Right lobe of liver (tissue), 6 donors: ENCODE results near the gene HOXB6. TPM values are rescaled to one million over a fixed set of nuclear protein-coding genes. Genes with fewer than 3 reads are reported as not detected.

ENCODE experiments used
- ATAC-seq, 4 donors: fragments of 200-7000 bp; cut with Tn5 transposase; one replicate each; pipeline ENCODE4 v1.9.1; 2020; ENCODE audit warnings: mild to moderate bottlenecking in 4 of 4, moderate library complexity in 4 of 4
- DNase-seq, 3 donors: peaks; one replicate each; pipeline ENCODE4 v3.0.0-alpha.2; 2020
- H3K27ac ChIP-seq, 3 donors: fragments of 200-600 bp; one replicate each; pipeline ENCODE4 v1.8.0; 2022
- H3K27me3 ChIP-seq, 2 donors: fragments of 200-600 bp; one replicate each; pipeline ENCODE4 v1.8.0; 2022
- H3K36me3 ChIP-seq, 4 donors: fragments of 200-600 bp; sonication (generic) in 1 of 4; one replicate each; pipeline versions ENCODE4 v1.5.1 to v1.8.0; 2017 to 2022; ENCODE audit warnings: control low read depth in 1 of 4
- H3K4me1 ChIP-seq, 4 donors: fragments of 200-600 bp; sonication (generic) in 1 of 4; one replicate each; pipeline versions ENCODE4 v1.5.1 to v1.8.0; 2017 to 2022; ENCODE audit warnings: control low read depth in 1 of 4
- H3K4me3 ChIP-seq, 3 donors: fragments of 200-600 bp; one replicate each; pipeline ENCODE4 v1.8.0; 2022
- H3K9me3 ChIP-seq, 4 donors: fragments of 200-600 bp; sonication (generic) in 1 of 4; one replicate each; pipeline versions ENCODE4 v1.5.1 to v1.8.0; 2017 to 2022; ENCODE audit warnings: control low read depth in 1 of 4
- POLR2A ChIP-seq: fragments of 450-650 bp; IDR thresholded peaks from one replicate; pipeline ENCODE4 v1.6.1; 2017; ENCODE audit warnings: antibody characterized with exemption, mild to moderate bottlenecking
- WGBS: methylation state at CpG from one replicate; pipeline ENCODE4 v1.1.6; 2018; ENCODE audit warnings: low coverage, low lambda C conversion rate; ENCODE audit not compliant: insufficient coverage; ENCODE audit errors: missing lambda C conversion rate; 5-methylcytosine and 5-hydroxymethylcytosine counted together
- intact Hi-C, 2 donors: fragments of 100-400 bp; cut with DNase I; formaldehyde crosslinking; loops; one replicate each; pipeline versions ENCODE4 v1.11.2 to v1.14.1; 2022
- microRNA counts: library from miRNA; unstranded; fragments of <30 nt; microRNA quantifications from one replicate; lab custom pipeline; 2016
- microRNA-seq, 2 donors: library from miRNA; unstranded; fragments of <30 nt; microRNA quantifications; one replicate each; pipeline ENCODE4, GENCODE V29; 2019 to 2020
- small RNA-seq, 2 experiments: library from RNA; depleted of rRNA; stranded (forward); fragments of <200 nt; gene quantifications; one replicate each; pipeline ENCODE3, GENCODE V24; 2016
- total RNA-seq, 6 experiments: library from RNA; depleted of rRNA in 2 of 6; stranded (reverse); fragments of >200 nt in 2 of 6; fragmentation: NEBNext Ultra II Directional in 3 of 6; extraction: Animal tissue kit (Norgen Biotek cat#: 25700) in 3 of 6; gene quantifications; one replicate each; pipeline versions ENCODE4 v1.1.0 to v1.2.4, GENCODE V29; 2016 to 2023
- TF ChIP-seq, protein P1 (sequence below), 4 donors: fragments of 200-600 bp in 3 of 4; fragments of 450-650 bp in 1 of 4; IDR thresholded peaks; one replicate each; pipeline versions ENCODE4 v1.5.1 to v1.8.0; 2016 to 2022; ENCODE audit warnings: antibody characterized with exemption in 4 of 4, mild to moderate bottlenecking in 2 of 4
- donor health status: DM: no; HTN: yes; CAD: no.
- donor health status: DM: no; HTN: no; CAD: no.
- donor health status: DM: no; HTN: no; CAD: no.
- donor health status: DM: no; HTN: yes; CAD: no.
- donor health status: DM: no; HTN: yes; CAD: no.

The HOXB6 gene
- total RNA-seq, 6 experiments from 2014 or later: 0.18 to 0.83 (median 0.56) TPM

DNA sequence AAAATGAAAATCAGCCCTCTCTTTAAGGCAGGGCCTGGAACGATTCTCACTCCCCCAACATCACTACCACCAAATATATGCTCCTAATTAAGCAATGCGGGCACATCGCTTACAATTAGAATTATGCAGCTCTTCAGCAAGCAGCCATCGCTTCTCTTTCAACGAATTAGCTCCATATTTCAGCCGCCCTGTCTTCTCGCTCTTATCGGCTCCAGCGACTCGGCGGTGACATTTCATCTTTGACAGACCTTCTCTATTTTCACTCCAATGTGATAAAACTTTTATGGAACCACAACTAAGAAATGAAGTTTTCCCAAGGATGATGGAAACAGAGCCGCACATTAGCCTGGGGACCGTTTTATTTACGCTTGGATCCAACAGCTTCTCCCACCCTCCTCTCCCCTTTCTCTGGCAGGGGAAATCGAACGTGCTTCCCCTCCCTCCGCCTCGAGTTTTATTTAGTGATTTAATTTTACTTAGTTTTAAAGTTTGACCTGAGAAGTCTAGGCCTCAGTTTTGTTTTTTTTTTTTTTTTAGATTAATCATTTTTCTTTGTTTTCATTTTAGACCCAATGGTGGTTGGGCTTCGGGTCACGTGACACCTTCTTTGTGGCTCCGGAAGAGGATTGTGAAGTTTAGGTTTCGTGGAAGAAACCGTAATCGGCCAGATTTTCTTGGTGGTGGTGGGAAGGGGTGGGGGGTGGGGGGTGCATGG lies 56.8 kb downstream of the HOXB6 start:
- no peaks in the 10 kb centered on the region for H3K9me3 ChIP-seq
- no peak for TF ChIP-seq POLR2A
- TF ChIP-seq, protein P1, sequence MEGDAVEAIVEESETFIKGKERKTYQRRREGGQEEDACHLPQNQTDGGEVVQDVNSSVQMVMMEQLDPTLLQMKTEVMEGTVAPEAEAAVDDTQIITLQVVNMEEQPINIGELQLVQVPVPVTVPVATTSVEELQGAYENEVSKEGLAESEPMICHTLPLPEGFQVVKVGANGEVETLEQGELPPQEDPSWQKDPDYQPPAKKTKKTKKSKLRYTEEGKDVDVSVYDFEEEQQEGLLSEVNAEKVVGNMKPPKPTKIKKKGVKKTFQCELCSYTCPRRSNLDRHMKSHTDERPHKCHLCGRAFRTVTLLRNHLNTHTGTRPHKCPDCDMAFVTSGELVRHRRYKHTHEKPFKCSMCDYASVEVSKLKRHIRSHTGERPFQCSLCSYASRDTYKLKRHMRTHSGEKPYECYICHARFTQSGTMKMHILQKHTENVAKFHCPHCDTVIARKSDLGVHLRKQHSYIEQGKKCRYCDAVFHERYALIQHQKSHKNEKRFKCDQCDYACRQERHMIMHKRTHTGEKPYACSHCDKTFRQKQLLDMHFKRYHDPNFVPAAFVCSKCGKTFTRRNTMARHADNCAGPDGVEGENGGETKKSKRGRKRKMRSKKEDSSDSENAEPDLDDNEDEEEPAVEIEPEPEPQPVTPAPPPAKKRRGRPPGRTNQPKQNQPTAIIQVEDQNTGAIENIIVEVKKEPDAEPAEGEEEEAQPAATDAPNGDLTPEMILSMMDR (IDR thresholded peaks at IDR 0.05): no peak
- H3K4me3 ChIP-seq: no peak overlapping the region
- H3K27ac ChIP-seq: peak overlapping the region in 2 of 3 donors; percentile 37 to 64
- peaks cover 0 to 6% (median 0%) of the 10 kb centered on the region in 4 donors for H3K4me1 ChIP-seq
- no peaks in the 10 kb centered on the region for H3K36me3 ChIP-seq
- no peak for DNase-seq
- no peak for ATAC-seq
- intact Hi-C loops: no loop called here
- H3K27me3 ChIP-seq: no peaks in the 10 kb centered on the region
- 14% methylated on average over 24 of the region's 24 CpGs for WGBS

GRCh38 chr17:48546924-48547807 lies 57.6 kb downstream of the HOXB6 start:
- DNase-seq (no peak), ATAC-seq (no peak)
- peaks cover 0 to 3% of the 10 kb centered on the region in 2 donors for H3K27me3 ChIP-seq
- peak overlapping the region in 2 of 3 donors; percentile 37 to 64 for H3K27ac ChIP-seq
- WGBS: 16% methylated on average over 10 of the region's 10 CpGs
- H3K4me3 ChIP-seq: no peak overlapping the region
- peaks cover 0 to 6% (median 0%) of the 10 kb centered on the region in 4 donors for H3K4me1 ChIP-seq
- intact Hi-C loops: no loop called here
- H3K9me3 ChIP-seq: no peaks in the 10 kb centered on the region
- no peaks in the 10 kb centered on the region for H3K36me3 ChIP-seq
- no peak for TF ChIP-seq POLR2A
- TF ChIP-seq, protein P1 (IDR thresholded peaks at IDR 0.05): no peak

GRCh38 chr17:48546137-48546923 lies 58.5 kb downstream of the HOXB6 start:
- WGBS: 22% methylated on average over 10 of the region's 10 CpGs
- Histone ChIP-seq H3K36me3 (no peaks in the 10 kb centered on the region), H3K27ac (peak overlapping the region in 2 of 3 donors; percentile 64 to 75), H3K27me3 (peaks cover 0 to 10% of the 10 kb centered on the region in 2 donors), H3K9me3 (no peaks in the 10 kb centered on the region), H3K4me1 (peaks cover 0 to 6% (median 0%) of the 10 kb centered on the region in 4 donors), H3K4me3 (no peak overlapping the region)
- intact Hi-C loops: no loop called here
- no peak for TF ChIP-seq POLR2A
- no peak for ATAC-seq
- DNase-seq: no peak

MicroRNAs encoded within 50 kb of the gene (microRNA counts, 767-probe panel; counts per million panel counts)
- 6,112 counts per million, percentile 16 among the panel's probes with 10 or more counts for microRNA hsa-miR-10a-5p (lab: Ali Mortazavi, UCI)

Small RNA genes lying within 50 kb of the gene (microRNA-seq; reads per million reads assigned to microRNA genes)
- 0 reads per million in 2 donors for gene MIR196A1

Small RNA genes lying within 50 kb of the gene (small RNA-seq; reads per million reads assigned to genes)
- gene MIR196A1: 0 reads per million in 2 experiments

Other genes starting within 250 kb of the HOXB6 start
- gene SKAP1, start 174.8 kb downstream of the HOXB6 start, total RNA-seq: 10 to 100 TPM in 4 of 6 experiments, 1 to 10 TPM in 2; 4.5 to 51.0 (median 17.5) TPM
- gene HOXB1, start 74.0 kb downstream of the HOXB6 start, total RNA-seq: not detected
- gene HOXB2, start 59.9 kb downstream of the HOXB6 start, total RNA-seq: 1 to 10 TPM; 1.1 to 1.9 (median 1.5) TPM
- gene HOXB4, start 26.6 kb downstream of the HOXB6 start, total RNA-seq: 1 to 10 TPM in 1 of 6 experiments, under 1 TPM in 5; 0.31 to 1.1 (median 0.68) TPM
- 1 to 10 TPM in 5 of 6 experiments, under 1 TPM in 1; 0.99 to 3.2 (median 2.6) TPM for gene HOXB3, start 14.7 kb downstream of the HOXB6 start, total RNA-seq
- under 1 TPM in 5 of 6 experiments, not detected in 1; 0.11 to 0.29 (median 0.19) TPM for gene HOXB5, start 11.2 kb downstream of the HOXB6 start, total RNA-seq
- under 1 TPM in 4 of 6 experiments, not detected in 2; 0.16 to 0.79 (median 0.30) TPM for gene HOXB7, start 6.0 kb upstream of the HOXB6 start, total RNA-seq
- gene HOXB8, start 10.3 kb upstream of the HOXB6 start, total RNA-seq: not detected
- not detected for gene HOXB9, start 21.4 kb upstream of the HOXB6 start, total RNA-seq
- gene PRAC1, start 117.5 kb upstream of the HOXB6 start, total RNA-seq: not detected
- not detected for gene PRAC2, start 118.2 kb upstream of the HOXB6 start, total RNA-seq
- not detected for gene HOXB13, start 123.8 kb upstream of the HOXB6 start, total RNA-seq
- gene TTLL6, start 212.2 kb upstream of the HOXB6 start, total RNA-seq: under 1 TPM in 1 of 6 experiments, not detected in 5; 0.12 TPM
- 10 to 100 TPM; 58.0 to 93.3 (median 72.1) TPM for gene CALCOCO2, start 226.0 kb upstream of the HOXB6 start, total RNA-seq